ENCODE measurements around the gene WIPI1.
"Not testable (repeated sequence)": the region's sequence is repeated elsewhere in the genome, so short reads cannot be mapped to it uniquely, and the experiment has no call there.

WIPI1 gene

DNA sequence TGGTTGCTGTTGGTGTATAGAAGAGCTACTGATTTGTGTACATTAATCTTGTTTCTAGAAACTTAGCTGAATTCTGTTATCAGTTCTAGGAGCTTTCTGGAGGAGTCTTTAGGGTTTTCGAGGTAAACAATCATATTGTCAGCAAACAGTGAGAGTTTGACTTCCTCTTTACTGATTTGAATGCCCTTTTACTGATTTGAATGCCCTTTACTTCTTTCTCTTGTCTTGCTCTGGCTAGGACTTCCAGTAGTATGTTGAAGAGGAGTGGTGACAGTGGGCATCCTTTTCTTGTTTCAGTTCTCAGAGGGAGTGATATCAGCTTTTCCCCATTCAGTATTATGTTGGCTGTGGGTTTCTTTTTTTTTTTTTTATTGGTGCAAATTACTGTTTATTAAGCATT lies 49.6 kb downstream of the WIPI1 start:
- not testable (repeated sequence) for H3K27me3 Mint-ChIP-seq (ENCODE audit: low read depth); H3K4me1 Mint-ChIP-seq

DNA sequence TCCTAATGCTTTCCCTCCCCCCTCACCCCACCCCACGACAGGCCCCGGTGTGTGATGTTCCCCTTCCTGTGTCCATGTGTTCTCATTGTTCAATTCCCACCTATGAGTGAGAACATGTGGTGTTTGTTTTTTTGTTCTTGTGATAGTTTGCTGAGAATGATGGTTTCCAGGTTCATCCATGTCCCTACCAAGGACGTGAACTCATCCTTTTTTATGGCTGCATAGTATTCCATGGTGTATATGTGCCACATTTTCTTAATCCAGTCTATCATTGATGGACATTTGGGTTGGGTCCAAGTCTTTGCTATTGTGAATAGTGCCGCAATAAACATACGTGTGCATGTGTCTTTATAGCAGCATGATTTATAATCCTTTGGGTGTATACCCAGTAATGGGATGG lies 53.5 kb downstream of the WIPI1 start:
- peaks cover 15% of the 10 kb centered on the region for H3K4me1 Mint-ChIP-seq

More for the DNA sequence above, 49.6 kb downstream of the WIPI1 start:
- not testable (repeated sequence) for H3K36me3 Mint-ChIP-seq (ENCODE audit: low read depth); H3K4me3 Mint-ChIP-seq; H3K27ac Mint-ChIP-seq
- H3K9me3 Mint-ChIP-seq, result peaks cover 35% of the 10 kb centered on the region

DNA sequence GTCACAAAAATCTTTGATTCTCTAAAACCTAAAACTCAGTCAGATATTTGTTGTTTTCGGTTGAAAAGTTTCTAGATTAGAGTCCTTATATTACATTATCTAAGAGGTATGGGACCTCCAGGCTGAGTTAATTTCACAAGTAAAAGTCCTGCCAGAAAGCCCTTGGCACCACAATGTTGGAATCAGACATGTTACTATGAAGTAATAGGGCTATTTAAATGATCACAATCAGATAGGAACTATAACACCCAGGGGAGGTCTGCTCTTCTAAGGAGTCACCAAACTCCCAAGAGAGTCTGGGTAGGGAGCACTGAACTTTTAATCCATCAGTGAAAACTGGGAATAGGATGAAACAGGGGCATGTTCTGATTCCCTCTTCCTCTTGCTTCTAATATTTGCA lies 54.2 kb downstream of the WIPI1 start:
- H3K4me1 Mint-ChIP-seq, result peaks cover 17% of the 10 kb centered on the region
- peaks cover 8% of the 10 kb centered on the region for H3K27me3 Mint-ChIP-seq (ENCODE audit: low read depth)
- H3K9me3 Mint-ChIP-seq, result peaks cover 35% of the 10 kb centered on the region
- H3K27ac Mint-ChIP-seq, result no peak overlapping the region
- TF ChIP-seq, protein P1, sequence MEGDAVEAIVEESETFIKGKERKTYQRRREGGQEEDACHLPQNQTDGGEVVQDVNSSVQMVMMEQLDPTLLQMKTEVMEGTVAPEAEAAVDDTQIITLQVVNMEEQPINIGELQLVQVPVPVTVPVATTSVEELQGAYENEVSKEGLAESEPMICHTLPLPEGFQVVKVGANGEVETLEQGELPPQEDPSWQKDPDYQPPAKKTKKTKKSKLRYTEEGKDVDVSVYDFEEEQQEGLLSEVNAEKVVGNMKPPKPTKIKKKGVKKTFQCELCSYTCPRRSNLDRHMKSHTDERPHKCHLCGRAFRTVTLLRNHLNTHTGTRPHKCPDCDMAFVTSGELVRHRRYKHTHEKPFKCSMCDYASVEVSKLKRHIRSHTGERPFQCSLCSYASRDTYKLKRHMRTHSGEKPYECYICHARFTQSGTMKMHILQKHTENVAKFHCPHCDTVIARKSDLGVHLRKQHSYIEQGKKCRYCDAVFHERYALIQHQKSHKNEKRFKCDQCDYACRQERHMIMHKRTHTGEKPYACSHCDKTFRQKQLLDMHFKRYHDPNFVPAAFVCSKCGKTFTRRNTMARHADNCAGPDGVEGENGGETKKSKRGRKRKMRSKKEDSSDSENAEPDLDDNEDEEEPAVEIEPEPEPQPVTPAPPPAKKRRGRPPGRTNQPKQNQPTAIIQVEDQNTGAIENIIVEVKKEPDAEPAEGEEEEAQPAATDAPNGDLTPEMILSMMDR (IDR thresholded peaks at IDR 0.05; ENCODE audit: unreplicated experiment in 3 of 3), result no peak
- no peak overlapping the region for H3K4me3 Mint-ChIP-seq
- peaks cover 7% of the 10 kb centered on the region for H3K36me3 Mint-ChIP-seq (ENCODE audit: low read depth)

More for the DNA sequence above, 53.5 kb downstream of the WIPI1 start:
- not testable (repeated sequence) for H3K36me3 Mint-ChIP-seq (ENCODE audit: low read depth); H3K27me3 Mint-ChIP-seq (ENCODE audit: low read depth); H3K4me3 Mint-ChIP-seq; H3K27ac Mint-ChIP-seq
- H3K9me3 Mint-ChIP-seq, result peaks cover 35% of the 10 kb centered on the region

DNA sequence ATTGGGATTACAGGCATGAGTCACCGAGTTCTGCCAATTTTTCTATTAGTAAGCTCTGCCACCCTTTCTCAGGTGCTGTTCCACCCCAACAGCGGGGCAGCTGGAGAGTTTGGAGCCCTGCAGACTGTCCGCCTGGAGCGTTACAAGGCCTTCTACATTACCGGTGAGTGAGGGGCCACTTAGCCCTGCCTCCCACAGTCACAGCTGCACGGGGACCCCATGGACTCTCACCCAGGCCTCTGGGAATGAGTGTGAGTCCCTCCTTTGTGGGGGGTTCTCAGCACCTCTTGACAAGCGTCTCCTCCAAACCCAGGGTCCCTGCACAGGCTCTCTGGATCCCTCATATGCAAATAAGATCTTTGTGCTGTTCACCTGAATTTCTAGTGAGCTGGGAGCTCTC lies 56.0 kb downstream of the WIPI1 start:
- Mint-ChIP-seq H3K4me3 (no peak overlapping the region), H3K9me3 (peaks cover 20% of the 10 kb centered on the region), H3K27ac (no peak overlapping the region)

DNA sequence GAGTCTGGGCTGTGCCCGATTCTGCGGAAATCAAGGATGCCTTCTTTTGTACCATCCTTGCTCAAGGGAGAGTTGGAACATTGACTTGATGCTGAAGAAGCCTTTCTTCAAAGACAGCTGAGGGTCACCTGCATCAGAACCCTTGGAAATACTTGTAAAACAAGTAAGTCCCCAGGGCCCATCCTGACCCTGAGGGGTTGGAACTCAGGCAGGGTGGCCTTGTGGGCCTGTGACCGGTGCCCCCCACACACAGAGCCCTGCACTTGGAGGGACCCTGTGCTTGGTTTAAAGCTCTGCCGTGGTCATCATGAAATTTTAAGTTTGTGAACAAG lies 56.9 kb downstream of the WIPI1 start:
- no peak overlapping the region for H3K4me3 Mint-ChIP-seq
- TF ChIP-seq, protein P1 (IDR thresholded peaks at IDR 0.05; ENCODE audit: unreplicated experiment in 3 of 3), result no peak
- no peak overlapping the region for H3K27ac Mint-ChIP-seq
- H3K27me3 Mint-ChIP-seq (ENCODE audit: low read depth), result peaks cover 8% of the 10 kb centered on the region
- H3K4me1 Mint-ChIP-seq, result peaks cover 17% of the 10 kb centered on the region
- peaks cover 7% of the 10 kb centered on the region for H3K36me3 Mint-ChIP-seq (ENCODE audit: low read depth)
- peaks cover 14% of the 10 kb centered on the region for H3K9me3 Mint-ChIP-seq

More for the DNA sequence above, 56.0 kb downstream of the WIPI1 start:
- H3K36me3 Mint-ChIP-seq (ENCODE audit: low read depth), result peaks cover 7% of the 10 kb centered on the region
- peaks cover 8% of the 10 kb centered on the region for H3K27me3 Mint-ChIP-seq (ENCODE audit: low read depth)
- TF ChIP-seq, protein P1 (IDR thresholded peaks at IDR 0.05; ENCODE audit: unreplicated experiment in 3 of 3), result no peak
- peaks cover 17% of the 10 kb centered on the region for H3K4me1 Mint-ChIP-seq

DNA sequence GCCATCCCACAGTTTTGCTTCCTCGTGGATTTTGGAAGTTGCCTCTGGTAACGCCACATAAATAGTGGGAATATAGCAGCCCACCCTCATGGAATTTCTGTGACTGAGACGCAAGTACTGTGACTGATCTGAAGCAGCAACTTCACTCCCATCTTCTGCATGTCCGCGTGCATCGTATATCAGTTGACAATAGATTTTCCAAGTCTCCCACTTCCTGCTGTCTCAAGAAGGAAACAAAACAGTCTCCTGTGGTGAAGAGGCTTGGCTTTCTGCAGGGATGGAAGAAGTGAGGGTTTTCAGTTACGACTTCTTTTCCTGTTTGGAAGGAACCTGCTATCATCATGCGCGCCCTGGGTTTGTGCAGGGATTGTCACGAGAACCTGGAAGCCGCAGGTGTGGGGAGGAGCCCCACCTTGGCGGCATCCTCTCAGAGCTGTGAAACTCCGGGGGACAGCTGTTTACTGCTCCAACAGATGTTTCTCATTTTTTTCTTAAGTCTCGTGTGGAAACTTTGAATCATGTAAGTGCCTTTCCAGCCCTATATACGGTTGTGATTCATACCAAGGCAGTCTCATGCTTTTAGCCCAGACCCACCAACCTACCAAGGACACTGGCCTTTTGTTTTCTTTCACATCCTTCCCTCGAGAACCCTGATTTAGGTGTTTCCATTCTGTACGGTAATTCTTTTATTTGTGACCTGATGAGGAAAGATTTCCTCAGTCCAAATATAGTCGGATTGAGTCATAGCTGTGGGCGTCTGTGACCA lies 57.5 kb downstream of the WIPI1 start:
- TF ChIP-seq, protein P1 (IDR thresholded peaks at IDR 0.05; ENCODE audit: unreplicated experiment in 3 of 3), result no peak
- Mint-ChIP-seq H3K27me3 (ENCODE audit: low read depth) (peaks cover 8% of the 10 kb centered on the region), H3K4me1 (peaks cover 17% of the 10 kb centered on the region), H3K9me3 (peaks cover 8% of the 10 kb centered on the region), H3K4me3 (peak overlapping the region in 2 of 3 experiments; percentile 32 to 35), H3K36me3 (ENCODE audit: low read depth) (peaks cover 8% of the 10 kb centered on the region), H3K27ac (peak overlapping the region in 1 of 3 experiments; percentile 15)
